Suprapubic skin (tissue), 3 donors: ENCODE data around the gene ITGA1.

Experiments used
- POLR2A ChIP-seq, 2 donors: fragments of 450-650 bp; IDR thresholded peaks; one replicate each; pipeline ENCODE4 v1.6.1; 2017; ENCODE audit warnings: antibody characterized with exemption in 2 of 2, mild to moderate bottlenecking in 2 of 2, moderate library complexity in 2 of 2
- TF ChIP-seq, protein P1 (sequence below), 2 donors: fragments of 200-600 bp in 1 of 2; fragments of 450-650 bp in 1 of 2; sonication (generic) in 1 of 2; IDR thresholded peaks; one replicate each; pipeline ENCODE4 v1.5.1; 2016 to 2019; ENCODE audit warnings: antibody characterized with exemption in 2 of 2, mild to moderate bottlenecking in 1 of 2, moderate library complexity in 1 of 2

DNA sequence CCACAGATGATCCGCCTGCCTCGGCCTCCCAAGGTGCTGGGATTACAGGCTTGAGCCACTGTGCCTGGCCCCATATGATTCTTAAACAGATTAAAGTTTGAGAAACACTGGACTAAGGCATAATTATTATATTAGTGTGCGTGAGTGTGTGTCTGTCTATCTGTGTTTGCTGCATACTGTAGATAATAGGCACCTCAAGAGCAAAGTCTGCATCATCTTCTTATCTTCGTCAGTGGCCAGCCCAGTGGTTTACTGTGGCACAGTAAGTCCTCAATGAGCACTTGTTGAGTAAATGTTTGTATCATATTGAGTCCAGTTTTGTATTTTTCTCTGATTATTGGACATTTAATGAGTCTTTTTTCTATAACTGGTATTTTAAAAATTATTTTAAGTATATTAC lies 81.7 kb downstream of the ITGA1 start:
- TF ChIP-seq, protein P1, sequence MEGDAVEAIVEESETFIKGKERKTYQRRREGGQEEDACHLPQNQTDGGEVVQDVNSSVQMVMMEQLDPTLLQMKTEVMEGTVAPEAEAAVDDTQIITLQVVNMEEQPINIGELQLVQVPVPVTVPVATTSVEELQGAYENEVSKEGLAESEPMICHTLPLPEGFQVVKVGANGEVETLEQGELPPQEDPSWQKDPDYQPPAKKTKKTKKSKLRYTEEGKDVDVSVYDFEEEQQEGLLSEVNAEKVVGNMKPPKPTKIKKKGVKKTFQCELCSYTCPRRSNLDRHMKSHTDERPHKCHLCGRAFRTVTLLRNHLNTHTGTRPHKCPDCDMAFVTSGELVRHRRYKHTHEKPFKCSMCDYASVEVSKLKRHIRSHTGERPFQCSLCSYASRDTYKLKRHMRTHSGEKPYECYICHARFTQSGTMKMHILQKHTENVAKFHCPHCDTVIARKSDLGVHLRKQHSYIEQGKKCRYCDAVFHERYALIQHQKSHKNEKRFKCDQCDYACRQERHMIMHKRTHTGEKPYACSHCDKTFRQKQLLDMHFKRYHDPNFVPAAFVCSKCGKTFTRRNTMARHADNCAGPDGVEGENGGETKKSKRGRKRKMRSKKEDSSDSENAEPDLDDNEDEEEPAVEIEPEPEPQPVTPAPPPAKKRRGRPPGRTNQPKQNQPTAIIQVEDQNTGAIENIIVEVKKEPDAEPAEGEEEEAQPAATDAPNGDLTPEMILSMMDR (IDR thresholded peaks at IDR 0.05) = no peak
- no peak for TF ChIP-seq POLR2A (IDR thresholded peaks at IDR 0.05)
